ENCODE results near the gene ZNF532. TPM values are rescaled to one million over a fixed set of nuclear protein-coding genes. Genes with fewer than 3 reads are reported as not detected.
A peak's percentile ranks its signal among the peaks of the same experiment; 100 is the strongest.

Gene ZNF532
- total and polyA plus RNA-seq, 2 of the 13 experiments (the other 11 are each of a cell fraction or from before 2014, with no cell fraction given), result not detected

DNA sequence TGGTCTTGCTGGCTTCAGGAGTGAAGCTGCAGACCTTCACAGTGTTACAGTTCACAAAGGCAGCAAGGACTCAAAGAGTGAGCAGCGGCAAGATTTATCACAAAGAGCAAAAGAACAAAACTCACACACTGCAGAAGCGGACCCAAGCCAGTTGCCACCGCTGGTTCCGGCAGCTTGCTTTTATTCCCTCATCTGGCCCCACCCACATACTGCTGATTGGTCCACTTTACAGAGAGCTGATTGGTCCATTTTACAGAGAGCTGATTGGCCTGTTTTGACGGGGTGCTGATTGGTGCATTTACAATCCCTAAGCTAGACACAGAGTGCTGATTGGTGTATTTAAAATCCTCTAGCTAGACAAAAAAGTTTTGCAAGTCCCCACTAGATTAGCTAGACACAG, 37.2 kb upstream of the ZNF532 start (continued):
- TF ChIP-seq, protein P1, sequence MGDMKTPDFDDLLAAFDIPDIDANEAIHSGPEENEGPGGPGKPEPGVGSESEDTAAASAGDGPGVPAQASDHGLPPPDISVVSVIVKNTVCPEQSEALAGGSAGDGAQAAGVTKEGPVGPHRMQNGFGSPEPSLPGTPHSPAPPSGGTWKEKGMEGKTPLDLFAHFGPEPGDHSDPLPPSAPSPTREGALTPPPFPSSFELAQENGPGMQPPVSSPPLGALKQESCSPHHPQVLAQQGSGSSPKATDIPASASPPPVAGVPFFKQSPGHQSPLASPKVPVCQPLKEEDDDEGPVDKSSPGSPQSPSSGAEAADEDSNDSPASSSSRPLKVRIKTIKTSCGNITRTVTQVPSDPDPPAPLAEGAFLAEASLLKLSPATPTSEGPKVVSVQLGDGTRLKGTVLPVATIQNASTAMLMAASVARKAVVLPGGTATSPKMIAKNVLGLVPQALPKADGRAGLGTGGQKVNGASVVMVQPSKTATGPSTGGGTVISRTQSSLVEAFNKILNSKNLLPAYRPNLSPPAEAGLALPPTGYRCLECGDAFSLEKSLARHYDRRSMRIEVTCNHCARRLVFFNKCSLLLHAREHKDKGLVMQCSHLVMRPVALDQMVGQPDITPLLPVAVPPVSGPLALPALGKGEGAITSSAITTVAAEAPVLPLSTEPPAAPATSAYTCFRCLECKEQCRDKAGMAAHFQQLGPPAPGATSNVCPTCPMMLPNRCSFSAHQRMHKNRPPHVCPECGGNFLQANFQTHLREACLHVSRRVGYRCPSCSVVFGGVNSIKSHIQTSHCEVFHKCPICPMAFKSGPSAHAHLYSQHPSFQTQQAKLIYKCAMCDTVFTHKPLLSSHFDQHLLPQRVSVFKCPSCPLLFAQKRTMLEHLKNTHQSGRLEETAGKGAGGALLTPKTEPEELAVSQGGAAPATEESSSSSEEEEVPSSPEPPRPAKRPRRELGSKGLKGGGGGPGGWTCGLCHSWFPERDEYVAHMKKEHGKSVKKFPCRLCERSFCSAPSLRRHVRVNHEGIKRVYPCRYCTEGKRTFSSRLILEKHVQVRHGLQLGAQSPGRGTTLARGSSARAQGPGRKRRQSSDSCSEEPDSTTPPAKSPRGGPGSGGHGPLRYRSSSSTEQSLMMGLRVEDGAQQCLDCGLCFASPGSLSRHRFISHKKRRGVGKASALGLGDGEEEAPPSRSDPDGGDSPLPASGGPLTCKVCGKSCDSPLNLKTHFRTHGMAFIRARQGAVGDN (CRISPR knock-in tag; IDR thresholded peaks at IDR 0.05), result no peak
- TF ChIP-seq, protein P2, sequence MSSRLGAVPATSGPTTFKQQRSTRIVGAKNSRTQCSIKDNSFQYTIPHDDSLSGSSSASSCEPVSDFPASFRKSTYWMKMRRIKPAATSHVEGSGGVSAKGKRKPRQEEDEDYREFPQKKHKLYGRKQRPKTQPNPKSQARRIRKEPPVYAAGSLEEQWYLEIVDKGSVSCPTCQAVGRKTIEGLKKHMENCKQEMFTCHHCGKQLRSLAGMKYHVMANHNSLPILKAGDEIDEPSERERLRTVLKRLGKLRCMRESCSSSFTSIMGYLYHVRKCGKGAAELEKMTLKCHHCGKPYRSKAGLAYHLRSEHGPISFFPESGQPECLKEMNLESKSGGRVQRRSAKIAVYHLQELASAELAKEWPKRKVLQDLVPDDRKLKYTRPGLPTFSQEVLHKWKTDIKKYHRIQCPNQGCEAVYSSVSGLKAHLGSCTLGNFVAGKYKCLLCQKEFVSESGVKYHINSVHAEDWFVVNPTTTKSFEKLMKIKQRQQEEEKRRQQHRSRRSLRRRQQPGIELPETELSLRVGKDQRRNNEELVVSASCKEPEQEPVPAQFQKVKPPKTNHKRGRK (CRISPR knock-in tag; IDR thresholded peaks at IDR 0.05), result no peak
- TF ChIP-seq ZNF577 (CRISPR knock-in tag; IDR thresholded peaks at IDR 0.05; ENCODE audit: borderline replicate concordance, low read depth) (no peak), SOX5 (CRISPR knock-in tag; IDR thresholded peaks at IDR 0.05; ENCODE audit: borderline replicate concordance) (no peak), TEAD2 (CRISPR knock-in tag; IDR thresholded peaks at IDR 0.05) (no peak), AGO2 (optimal IDR thresholded peaks at IDR 0.05; ENCODE audit: low read depth, low read length) (no peak)

DNA sequence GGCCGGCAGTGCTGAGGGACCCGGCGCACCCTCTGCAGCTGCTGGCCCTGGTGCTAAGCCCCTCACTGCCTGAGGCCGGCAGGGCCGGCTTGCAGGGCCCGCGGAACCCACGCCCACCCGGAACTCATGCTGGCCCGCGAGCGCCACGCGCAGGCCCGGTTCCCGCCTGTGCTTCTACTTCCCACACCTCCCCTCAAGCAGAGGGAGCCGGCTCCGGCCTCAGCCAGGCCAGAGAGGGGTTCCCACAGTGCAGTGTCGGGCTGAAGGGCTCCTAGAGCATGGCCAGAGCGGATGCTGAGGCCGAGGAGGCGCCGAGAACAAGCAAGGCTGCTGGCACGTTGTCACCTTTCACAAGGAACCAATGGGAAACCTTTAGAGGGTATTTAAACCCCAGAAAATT, 36.8 kb upstream of the ZNF532 start:
- POLR2A ChIA-PET, result no interaction called here

More for the DNA sequence above, 36.8 kb upstream of the ZNF532 start:
- FAIRE-seq, result no peak
- H3K9me3 ChIP-seq (ENCODE audit: low read length), result no peaks in the 10 kb centered on the region
- H3K27me3 ChIP-seq (ENCODE audit: control insufficient read depth in 1 of 2, insufficient read depth in 2 of 2, low read length in 2 of 2), result peaks cover 1 to 9% of the 10 kb centered on the region in 2 experiments; a peak in 2 of 5 replicates
- H3K4me1 ChIP-seq (ENCODE audit: insufficient read depth, low read length), result no peaks in the 10 kb centered on the region
- TF ChIP-seq TEAD2 (CRISPR knock-in tag; IDR thresholded peaks at IDR 0.05) (no peak), HOXA9 (CRISPR knock-in tag; IDR thresholded peaks at IDR 0.05; ENCODE audit: borderline replicate concordance) (no peak), PHF21A (CRISPR knock-in tag; IDR thresholded peaks at IDR 0.05) (no peak), ASH2L (IDR thresholded peaks at IDR 0.05; ENCODE audit: insufficient read length, low read depth, low read length) (no peak)
- TF ChIP-seq, protein P3, sequence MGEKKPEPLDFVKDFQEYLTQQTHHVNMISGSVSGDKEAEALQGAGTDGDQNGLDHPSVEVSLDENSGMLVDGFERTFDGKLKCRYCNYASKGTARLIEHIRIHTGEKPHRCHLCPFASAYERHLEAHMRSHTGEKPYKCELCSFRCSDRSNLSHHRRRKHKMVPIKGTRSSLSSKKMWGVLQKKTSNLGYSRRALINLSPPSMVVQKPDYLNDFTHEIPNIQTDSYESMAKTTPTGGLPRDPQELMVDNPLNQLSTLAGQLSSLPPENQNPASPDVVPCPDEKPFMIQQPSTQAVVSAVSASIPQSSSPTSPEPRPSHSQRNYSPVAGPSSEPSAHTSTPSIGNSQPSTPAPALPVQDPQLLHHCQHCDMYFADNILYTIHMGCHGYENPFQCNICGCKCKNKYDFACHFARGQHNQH (CRISPR knock-in tag; IDR thresholded peaks at IDR 0.05), result no peak
- TF ChIP-seq, protein P4, sequence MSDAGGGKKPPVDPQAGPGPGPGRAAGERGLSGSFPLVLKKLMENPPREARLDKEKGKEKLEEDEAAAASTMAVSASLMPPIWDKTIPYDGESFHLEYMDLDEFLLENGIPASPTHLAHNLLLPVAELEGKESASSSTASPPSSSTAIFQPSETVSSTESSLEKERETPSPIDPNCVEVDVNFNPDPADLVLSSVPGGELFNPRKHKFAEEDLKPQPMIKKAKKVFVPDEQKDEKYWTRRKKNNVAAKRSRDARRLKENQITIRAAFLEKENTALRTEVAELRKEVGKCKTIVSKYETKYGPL (CRISPR knock-in tag; IDR thresholded peaks at IDR 0.05), result no peak
- TF ChIP-seq, protein P5, sequence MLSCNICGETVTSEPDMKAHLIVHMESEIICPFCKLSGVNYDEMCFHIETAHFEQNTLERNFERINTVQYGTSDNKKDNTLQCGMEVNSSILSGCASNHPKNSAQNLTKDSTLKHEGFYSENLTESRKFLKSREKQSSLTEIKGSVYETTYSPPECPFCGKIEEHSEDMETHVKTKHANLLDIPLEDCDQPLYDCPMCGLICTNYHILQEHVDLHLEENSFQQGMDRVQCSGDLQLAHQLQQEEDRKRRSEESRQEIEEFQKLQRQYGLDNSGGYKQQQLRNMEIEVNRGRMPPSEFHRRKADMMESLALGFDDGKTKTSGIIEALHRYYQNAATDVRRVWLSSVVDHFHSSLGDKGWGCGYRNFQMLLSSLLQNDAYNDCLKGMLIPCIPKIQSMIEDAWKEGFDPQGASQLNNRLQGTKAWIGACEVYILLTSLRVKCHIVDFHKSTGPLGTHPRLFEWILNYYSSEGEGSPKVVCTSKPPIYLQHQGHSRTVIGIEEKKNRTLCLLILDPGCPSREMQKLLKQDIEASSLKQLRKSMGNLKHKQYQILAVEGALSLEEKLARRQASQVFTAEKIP (CRISPR knock-in tag; IDR thresholded peaks at IDR 0.05; ENCODE audit: borderline replicate concordance), result no peak
- no peak overlapping the region for H2AFZ ChIP-seq (ENCODE audit: low read length)
- intact Hi-C loops (cut with micrococcal nuclease; ENCODE audit: unreplicated experiment) (no loop called here), in situ Hi-C loops (cut with HindIII; ENCODE audit: extremely low pct_ligation_motif_present, low pct_unique_long_range_greater_than_20kb) (no loop called here)
- H3K4me2 ChIP-seq (ENCODE audit: low read depth, low read length), result no peak overlapping the region
- ATAC-seq, result peak; percentile 31; the same call in 1 of the 3 replicates
- no peak for DNase-seq (ENCODE audit: low spot score)
- H4K20me1 ChIP-seq (ENCODE audit: insufficient read depth, low read length), result no peaks in the 10 kb centered on the region
- no peak overlapping the region for H3K9ac ChIP-seq (ENCODE audit: insufficient read depth, low read depth, low read length)
- 42% methylated on average over 5 of the region's 24 CpGs for WGBS (ENCODE audit: low lambda C conversion rate)
- H3K79me2 ChIP-seq (ENCODE audit: insufficient read depth, low read length), result no peaks in the 10 kb centered on the region
- no TSS peak for BruUV-seq (replicated peaks)
- H3K4me3 ChIP-seq (replicated peaks in 1 of 3; ENCODE audit: insufficient read depth in 1 of 3, low read depth in 2 of 3, low read length in 3 of 3), result no peak overlapping the region
- CTCF ChIA-PET (ENCODE audit: low intra/inter-chr PET ratio, low total read pairs), result no interaction called here
- H3K36me3 ChIP-seq (replicated peaks in 1 of 2; ENCODE audit: control insufficient read depth in 1 of 2, insufficient read depth in 2 of 2, low read length in 2 of 2), result no peaks in the 10 kb centered on the region
- no peak overlapping the region for H3K27ac ChIP-seq (ENCODE audit: extremely low read length, insufficient read depth, low read length)
